HG02885 (cell line): ENCODE results near the gene MARK1.

Source experiments
- ATAC-seq: cut with Tn5 transposase; IDR thresholded peaks from one replicate; pipeline ENCODE4 v1.9.1; 2021; ENCODE audit warnings: mild to moderate bottlenecking; ENCODE audit not compliant: unreplicated experiment, poor library complexity

Gene MARK1

DNA sequence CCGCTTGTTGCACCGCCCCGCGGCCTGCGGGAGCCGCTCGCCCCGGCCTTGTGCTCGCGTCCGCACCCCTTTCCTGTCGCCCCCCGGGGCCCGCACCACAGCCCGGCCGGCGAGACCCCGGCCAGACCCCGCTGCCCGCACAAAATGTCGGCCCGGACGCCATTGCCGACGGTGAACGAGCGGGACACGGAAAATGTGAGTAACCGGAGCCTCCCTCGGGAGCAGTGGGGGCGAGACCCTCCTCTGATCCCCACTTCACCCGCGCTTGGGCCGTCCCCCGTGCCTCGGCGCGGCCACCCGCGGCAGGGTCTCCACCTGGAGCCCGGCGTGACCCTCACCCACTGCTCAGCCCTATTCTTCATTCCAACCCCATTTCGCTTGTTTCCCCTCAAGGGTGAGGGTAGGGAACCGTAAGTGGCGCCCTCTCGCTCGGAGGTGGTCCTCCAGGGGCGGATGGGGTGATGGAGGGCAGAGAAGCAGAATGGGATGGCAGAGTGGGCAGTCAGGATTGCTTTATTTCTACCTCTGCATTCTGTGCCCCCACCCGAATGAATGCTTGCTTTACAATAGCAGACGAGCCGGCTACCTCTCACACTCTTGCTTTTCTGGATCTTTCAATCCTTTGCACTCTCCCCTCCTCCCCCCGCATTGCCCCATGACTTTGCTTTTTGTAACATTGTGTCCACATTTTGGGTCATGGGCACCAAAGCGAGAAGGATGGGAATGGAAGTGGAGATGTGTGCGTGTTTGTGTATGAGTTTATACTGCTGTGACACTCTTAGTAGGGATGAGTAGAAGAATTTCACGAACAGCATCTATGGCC, 954 bp downstream of the MARK1 start:
- ATAC-seq: peak; percentile 12

DNA sequence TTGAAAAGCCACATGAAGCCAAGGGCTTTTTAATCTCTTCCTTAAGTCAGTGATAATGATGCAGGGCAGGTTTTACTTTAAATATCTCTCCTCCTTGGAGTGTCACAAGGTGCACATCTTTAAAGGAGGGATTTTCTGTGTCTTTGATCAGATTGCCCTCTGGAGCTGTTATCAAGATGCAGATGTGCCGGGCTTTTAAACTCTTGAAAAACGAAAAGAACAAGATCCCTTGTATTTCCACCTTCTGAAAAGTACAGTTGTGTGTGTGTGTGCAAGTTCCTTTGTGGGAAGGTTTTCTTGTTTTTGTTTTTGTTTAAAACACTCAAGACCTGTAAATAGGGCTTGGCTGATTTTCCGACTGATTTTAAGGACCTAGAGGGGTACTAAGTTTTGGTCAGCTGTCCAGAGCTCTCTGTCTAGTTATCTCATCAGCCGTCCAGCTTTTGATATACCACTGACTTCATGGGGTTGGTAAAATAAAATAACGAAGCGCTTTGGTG, 1.6 kb downstream of the MARK1 start:
- no peak for ATAC-seq

DNA sequence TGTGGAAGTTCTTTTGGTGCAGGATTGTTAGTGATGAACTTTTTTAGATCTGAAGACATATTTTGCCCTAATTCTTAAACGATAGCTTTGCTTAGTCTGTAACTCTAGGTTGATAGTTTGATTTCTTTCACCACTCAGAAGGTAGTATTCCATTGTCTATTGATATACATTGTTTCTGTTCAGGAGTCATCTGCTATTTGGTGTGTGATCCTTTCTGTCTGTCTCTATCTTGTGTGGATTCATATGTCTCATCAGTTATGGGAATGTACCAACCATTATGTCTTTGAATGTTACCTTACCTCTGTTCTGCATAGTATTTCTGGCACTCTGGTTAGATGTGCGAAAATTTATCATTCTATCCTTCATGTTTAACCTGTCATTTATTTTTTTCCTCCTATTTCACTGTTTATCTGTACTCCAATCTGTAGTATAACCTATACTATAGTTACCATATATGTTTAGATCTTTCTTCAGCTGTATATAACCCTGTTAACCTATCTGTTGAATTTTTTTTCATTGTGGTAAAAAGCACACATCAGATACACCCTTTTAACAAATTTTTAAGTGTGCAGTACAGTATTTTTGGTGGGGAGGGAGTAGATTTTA, 5.7 kb downstream of the MARK1 start:
- no peak for ATAC-seq

DNA sequence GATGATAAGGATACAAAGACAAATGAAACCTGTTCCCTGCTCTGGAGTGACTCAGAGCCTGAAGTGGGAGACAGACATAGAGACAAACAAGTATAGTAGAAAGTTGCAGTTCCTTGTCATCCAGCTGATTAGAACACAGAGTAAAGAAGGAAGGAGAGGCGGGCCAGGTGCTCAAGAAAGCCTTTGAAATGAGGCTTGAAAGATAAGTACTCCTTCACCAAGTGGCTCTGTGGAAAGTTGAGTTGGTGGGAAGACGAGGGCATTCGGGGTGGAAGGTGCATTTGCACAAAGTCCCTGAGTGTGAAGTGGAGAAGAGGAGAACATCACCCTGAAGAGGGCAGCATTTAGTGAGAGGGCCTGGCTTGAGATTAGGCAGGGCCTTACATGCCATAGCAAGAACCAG, 17.0 kb downstream of the MARK1 start:
- peak; percentile 53 for ATAC-seq

DNA sequence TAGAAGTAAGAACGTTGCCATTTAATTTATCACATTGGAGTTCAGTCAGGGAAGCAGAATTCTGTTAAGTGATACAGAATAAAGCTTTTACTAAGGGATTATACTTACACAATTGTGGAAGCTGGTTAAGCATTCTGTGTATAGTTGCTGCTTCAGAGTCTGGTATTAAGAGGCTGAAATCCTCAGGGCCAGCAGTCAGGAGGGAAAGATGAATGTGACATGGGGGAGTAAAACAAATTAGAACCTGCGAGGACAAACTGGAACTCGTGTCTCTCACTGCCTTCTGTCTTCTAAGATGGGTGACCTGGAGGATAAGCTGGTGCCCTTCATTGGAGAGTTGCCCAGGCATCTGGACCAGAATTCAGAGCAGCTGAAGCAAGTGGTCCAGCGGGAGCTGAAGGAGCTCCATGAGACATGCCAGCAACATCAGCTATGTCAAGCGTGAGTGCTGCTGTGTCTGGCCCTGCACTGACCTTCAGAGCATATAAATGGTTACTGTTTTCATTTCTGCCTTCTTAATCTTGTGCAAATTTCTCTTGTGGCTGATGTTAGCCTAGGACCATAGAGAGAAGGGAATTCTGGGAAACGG, 23.0 kb downstream of the MARK1 start:
- ATAC-seq: no peak

DNA sequence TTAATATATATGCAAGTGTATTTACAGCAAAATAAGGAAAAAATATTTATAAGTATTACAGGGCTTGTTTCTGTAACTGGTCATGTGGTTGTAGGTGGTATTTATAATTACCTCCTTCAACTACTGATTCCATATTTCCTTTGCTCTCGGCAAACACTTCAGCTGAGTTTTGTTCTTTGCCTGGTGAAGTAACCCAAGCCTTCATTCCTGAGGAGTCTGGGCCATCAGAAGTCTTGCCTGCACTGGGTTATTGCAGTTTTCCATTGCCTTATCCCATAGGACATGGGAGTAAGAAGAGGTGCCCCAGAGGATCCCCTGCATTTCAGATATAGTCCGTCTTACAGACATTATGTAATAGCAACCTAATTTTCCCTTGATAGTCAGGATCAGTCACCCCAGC, 23.8 kb downstream of the MARK1 start:
- no peak for ATAC-seq

DNA sequence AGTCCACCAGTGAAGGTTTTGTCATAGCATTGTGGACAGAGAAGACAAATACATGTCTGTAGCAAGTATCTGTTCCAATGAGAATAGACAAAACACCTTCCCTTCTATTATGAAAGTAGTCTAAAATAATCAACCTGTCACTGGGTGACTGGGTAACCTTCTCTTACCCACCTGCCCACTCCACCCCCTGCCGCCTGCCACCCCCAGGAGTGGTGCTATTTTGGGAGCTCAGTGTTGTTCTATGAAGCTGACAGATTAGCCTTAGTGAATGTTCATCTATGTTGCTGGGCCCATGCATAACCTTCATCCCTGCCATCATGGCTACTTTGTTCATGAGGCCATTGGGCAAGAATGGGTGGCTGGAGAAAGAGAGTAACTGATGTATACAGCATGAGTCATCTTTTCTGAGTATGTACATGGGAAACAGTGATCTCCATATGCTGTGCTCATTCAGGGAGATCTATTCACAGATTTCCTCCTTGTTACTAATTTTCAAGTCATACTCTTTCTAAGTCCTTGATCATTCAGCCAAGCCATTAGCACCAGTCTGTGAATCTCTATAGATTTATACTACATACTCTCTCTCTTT, 24.8 kb downstream of the MARK1 start:
- ATAC-seq: no peak

DNA sequence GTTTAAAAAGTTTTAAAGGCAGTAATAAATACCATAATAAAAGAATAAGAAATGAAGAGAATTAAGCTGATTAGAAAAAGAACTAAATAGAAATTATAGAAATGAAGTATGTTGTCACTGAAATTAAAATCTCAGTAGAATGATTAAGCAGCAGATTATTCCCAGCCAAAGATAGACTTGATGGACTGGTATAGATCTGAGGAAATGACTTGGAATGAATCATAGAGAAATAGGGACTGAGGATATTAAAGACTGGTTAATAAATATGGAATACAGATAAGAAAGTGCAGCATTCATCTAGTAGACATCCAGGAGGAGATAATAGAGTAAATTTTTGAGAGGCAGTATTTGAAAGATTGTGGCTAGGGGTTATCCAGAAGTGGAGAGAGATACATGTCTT, 28.7 kb downstream of the MARK1 start:
- no peak for ATAC-seq

DNA sequence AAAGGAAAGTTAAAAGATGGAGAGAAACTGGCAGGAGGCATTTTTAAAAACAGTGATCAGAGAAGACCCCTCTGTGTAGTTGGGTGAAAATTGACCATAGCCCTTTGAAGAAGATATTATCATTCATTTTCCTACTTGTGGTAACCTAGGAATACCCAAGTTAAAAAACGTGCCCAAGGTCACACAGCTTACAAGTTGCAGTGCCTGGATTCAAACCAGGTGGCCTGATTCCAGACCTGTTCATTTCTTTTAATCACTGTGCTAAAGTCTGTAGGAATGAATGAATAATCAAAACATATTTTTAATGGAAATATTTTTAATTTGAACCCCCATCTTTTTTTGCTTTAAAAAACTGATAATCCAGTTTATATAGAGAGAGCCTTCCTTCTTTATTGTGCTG, 35.6 kb downstream of the MARK1 start:
- ATAC-seq: no peak

DNA sequence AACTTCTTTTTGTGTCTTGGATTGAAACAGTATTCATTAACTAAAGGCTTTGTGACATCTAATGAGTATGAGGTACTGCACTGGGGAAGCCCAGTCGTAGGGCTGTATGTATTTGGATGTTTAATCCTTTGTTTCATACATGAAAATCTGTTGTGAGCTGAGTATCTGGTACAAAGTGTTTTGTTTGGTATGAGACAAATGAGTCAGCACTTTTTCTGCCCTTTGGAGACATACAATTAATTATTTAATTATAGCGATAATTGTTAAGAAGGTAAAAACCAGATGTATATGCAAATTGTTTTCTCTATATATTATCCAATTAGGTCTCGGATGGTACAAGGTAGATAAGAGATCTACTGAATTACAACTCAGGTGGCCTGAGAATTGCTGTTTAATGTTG, 36.3 kb downstream of the MARK1 start:
- no peak for ATAC-seq

DNA sequence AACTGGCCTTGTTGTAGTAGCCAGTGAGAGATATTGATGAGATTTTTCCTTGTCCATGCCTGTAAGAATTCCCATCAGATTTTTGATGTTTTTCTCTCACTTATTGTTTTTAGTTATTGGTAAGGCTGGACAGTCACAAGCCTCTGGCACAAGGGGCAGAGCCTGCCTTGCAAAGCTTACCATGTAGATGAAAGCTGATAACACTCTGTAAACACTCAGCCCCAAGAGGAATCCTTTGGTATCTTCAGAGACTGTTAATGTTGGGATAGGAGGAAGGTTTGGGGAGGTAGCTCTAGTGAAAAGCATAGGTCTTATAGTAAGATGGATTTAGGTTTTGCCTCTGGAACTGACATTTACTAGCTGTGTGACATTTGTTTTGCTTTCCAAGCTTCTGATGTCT, 37.7 kb downstream of the MARK1 start:
- ATAC-seq: no peak

DNA sequence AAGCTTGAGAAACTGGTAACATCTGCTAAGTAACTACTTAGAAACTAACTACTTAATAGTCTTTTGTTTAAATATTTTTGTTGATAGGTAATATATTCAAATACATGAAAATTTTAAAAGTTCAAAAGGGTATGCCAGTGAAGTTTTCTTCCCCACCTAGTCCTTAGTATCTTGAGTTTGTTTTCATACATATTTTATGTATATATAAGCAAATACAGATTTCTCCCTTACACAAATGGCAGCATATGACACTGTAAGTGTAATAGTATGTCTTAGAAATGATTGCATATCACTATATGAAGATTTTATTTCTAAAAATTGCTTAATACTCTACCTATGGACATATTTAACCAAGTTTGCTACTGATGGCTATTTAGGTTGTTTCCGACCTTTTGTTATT, 38.9 kb downstream of the MARK1 start:
- ATAC-seq: no peak

DNA sequence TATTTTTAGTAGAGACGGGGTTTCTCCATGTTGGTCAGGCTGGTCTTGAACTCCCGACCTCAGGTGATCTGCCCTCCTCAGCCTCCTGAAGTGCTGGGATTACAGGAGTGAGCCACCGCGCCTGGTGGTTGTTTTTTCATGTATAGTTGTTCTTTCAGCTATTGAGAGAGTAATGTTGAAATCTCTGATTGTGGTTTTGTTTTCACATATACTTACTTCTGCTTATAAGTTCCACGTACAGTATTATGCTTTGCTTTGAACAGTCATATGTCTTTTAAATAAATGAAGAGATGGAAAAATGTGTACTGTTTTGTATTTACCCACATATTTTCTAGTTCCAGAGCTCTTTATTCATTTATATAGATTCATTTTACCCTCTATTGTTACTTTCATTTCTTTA, 44.5 kb downstream of the MARK1 start:
- no peak for ATAC-seq

DNA sequence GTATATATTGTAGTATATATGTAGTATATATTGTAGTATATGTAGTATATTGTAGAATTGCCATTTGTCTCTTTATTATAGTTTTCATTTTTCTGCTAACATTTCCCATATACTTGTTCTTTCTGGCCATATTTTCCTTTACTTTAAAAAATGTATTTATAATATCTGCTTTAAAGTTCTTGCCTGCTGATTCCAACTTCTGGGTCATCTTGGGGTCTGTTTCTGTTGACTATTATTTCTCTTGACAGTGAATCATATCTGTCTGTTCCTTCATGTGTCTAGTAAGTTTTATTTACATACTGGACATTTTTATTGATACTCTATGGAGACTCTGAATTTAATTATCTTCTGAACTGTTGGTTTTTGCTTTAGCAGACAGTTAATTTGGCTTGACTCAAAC, 45.9 kb downstream of the MARK1 start:
- no peak for ATAC-seq

DNA sequence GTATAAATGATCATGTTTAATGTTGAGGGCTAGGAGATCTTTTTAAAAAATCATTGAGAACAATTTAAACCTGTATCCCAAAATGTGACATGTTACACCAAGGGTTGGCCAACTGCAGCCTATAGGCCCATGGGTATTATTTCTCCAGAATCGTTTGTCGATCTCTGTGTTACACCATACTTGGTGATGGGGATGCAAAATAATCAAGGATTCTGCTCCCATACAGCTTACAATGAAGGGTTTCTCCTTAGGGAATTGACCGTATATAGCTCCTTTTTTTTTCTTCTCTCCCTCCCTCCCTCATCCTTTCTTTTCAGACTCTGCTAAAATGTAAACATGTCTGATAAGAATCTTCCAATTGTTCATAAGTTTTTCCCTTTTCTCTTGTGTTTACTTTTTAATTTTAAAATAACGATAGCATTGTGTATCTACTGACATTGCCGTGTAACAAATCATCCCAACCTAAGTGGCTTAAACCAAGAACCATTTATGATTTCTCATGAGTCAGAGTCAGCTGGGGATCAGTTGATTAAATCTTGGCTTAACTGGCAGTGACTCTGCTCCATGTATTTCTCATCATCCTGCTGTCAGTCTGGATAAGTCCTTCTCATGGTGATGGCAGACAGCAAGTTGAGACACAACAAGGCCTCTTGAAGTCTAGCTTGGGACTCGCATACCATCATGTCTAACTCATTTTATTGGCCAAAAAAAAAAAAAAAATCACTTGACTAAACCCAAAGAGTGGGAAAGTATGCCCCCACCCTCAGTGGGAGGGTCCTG, 48.0 kb downstream of the MARK1 start:
- ATAC-seq: no peak

DNA sequence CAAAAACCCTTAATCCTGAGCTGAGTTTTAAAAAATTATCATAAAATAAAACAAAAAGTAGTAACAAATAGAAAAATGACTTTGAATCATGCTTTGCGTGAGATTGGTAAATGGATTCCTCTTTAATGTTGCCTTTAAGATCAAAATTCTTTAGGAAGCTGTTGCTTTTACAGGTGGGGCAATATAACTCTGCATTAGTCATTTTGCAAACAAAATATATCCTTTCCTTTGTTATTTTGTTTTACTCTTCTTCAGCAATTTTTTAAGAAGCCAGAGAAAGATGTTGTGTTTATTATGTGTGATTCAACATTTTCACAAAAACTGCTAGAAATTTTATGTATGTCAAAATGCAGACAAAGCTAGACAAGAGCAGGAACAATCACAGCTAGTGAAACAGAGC, 50.0 kb downstream of the MARK1 start:
- ATAC-seq: no peak

DNA sequence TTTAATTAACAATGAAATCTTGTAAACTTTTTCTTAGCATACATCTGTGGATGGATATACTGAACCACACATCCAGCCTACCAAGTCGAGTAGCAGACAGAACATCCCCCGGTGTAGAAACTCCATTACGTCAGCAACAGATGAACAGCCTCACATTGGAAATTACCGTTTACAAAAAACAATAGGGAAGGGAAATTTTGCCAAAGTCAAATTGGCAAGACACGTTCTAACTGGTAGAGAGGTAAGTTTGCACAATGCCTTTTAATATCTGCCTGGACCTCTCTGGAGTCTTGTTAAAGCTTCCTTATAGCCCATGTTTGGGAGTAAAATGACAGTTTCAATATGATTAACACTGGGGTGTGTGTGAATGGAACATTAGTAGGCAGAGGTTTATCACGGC, 51.4 kb downstream of the MARK1 start:
- no peak for ATAC-seq

DNA sequence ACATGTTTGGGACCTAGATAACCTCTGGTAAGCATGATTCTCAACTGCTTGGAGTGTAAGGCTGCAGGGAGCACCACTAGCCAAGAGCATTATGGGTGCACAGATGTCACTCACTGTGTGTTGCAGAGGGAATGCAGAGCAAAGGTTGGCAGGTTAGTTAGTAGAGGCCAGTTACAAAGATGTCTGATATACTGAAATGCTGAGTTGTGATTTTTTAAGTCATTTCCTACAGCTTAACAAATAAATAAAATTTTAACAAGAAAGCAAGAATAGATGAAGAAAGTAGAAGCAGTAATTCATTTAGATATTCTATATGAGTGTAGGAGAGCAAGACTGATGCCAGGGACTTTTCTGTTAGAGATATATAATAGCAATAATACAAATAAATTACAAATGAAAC, 64.8 kb downstream of the MARK1 start:
- ATAC-seq: no peak

DNA sequence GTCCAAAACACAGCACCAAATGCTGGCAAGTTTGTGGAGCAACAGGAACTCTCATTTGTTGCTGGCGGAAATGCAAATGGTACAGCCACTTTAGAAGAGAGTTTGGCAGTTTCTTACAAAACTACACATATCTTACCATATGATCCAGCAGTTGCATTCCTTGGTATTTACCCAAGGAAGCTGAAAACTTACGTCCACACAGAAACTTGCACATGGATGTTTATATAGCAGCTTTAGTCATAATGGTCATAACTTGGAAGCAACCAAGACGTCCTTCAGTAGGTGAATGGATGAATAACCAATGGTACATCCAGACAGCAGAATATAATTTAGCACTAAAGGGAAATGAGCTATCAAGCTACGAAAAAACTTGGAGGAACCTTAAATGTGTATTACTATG, 66.4 kb downstream of the MARK1 start:
- no peak for ATAC-seq

DNA sequence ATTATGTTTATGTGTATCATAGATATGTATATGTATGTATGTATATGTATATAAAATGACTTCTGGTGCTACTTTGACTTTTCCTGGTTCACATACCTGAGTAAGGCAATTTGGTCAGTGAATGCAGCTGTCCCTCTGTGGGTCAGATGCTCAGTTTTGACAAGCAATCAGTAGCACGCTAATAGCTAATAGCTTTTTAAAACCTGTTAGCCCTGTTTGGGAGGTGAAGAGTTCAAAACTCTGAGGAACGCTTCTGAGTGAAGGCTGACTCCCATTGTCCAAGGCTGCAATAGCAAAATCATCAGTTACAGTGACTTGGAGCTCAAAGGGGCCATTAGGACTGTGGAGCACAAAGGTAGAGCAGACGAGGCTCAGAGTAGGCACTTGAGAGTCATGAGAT, 67.2 kb downstream of the MARK1 start:
- ATAC-seq: no peak

DNA sequence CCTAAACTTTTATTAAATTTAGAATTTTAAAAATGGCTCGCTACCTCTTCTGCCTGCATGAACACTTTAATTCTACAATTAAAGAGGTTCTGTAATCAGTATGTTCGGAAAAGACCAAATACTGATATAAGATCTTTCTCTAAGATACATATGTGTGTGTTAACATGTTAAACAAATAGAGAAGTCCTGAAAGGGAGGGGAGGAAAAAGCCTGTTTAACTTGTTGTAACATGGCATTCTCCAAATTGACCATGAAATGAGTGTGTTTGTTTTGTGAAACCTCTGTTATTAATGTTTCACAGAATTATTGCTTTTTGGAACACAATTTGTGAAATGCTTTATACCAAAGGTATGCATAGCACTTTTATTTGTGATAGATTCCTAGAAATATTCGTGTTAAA, 77.0 kb downstream of the MARK1 start:
- no peak for ATAC-seq
